B cell (primary cell): Measurements from ENCODE around the gene TTYH1. TPM values are rescaled to one million over a fixed set of nuclear protein-coding genes. Genes with fewer than 3 reads are reported as not detected.

Source experiments
- ATAC-seq: fragments of 200-7000 bp; cut with Tn5 transposase; one replicate; pipeline ENCODE4 v1.10.0; 2021; ENCODE audit warnings: low read depth, mild to moderate bottlenecking, moderate number of reproducible peaks, moderate library complexity
- CTCF ChIA-PET: fragments of 350-600 bp; sonication (Branson Sonifier 250); formaldehyde crosslinking; loops from one replicate; lab custom pipeline; 2021; ENCODE audit warnings: antibody characterized with exemption, inconsistent platforms; lab: Charles Lee
- POLR2A ChIA-PET: fragments of 350-600 bp; sonication (Branson Sonifier 250); formaldehyde crosslinking; loops from one replicate; lab custom pipeline; 2021; ENCODE audit warnings: antibody characterized with exemption; lab: Charles Lee
- DNase-seq: peaks from one replicate; pipeline ENCODE4 v3.0.0; 2013
- H2AFZ ChIP-seq: 2 replicates; pipeline ENCODE4 v1.6.1; 2012; ENCODE audit warnings: mild to moderate bottlenecking, low read depth, low read length; ENCODE audit not compliant: insufficient read depth, poor library complexity, severe bottlenecking
- H3K27ac ChIP-seq, 2 donors: 1 replicate in 1 of 2; 2 replicates in 1 of 2; pipeline ENCODE4 v1.5.1; 2012 to 2013; ENCODE audit warnings: low read length in 2 of 2, mild to moderate bottlenecking in 2 of 2, moderate library complexity in 1 of 2
- H3K27me3 ChIP-seq, 4 experiments: fragments of 200-600 bp in 1 of 4; sonication (generic) in 1 of 4; replicated peaks in 1 of 4; 1 replicate in 2 of 4; 2 replicates in 2 of 4; pipeline versions ENCODE4 v1.6.1 to v1.7.0; 2013 to 2016; ENCODE audit warnings: low read length in 3 of 4, mild to moderate bottlenecking in 2 of 4, mixed read lengths in 1 of 4, moderate library complexity in 1 of 4; ENCODE audit not compliant: insufficient read depth in 4 of 4, control insufficient read depth in 3 of 4; ENCODE audit errors: control extremely low read depth in 1 of 4
- H3K36me3 ChIP-seq, 2 experiments: replicated peaks in 1 of 2; 1 replicate in 1 of 2; 2 replicates in 1 of 2; pipeline versions ENCODE4 v1.6.1 to v1.7.1; 2013; ENCODE audit warnings: low read length in 1 of 2; ENCODE audit not compliant: insufficient read depth in 2 of 2, control insufficient read depth in 1 of 2; ENCODE audit errors: control extremely low read depth in 1 of 2, extremely low read depth in 1 of 2
- H3K4me1 ChIP-seq, 2 donors: fragments of 200-600 bp in 1 of 2; sonication (generic) in 1 of 2; 1 replicate in 1 of 2; 2 replicates in 1 of 2; pipeline versions ENCODE4 v1.5.1 to v1.6.1; 2013 to 2017; ENCODE audit warnings: low read length in 2 of 2; ENCODE audit not compliant: control insufficient read depth in 2 of 2, insufficient read depth in 2 of 2
- H3K4me2 ChIP-seq: replicated peaks from 2 replicates; pipeline ENCODE3; 2012; ENCODE audit warnings: mild to moderate bottlenecking, low read depth, low read length; ENCODE audit not compliant: poor library complexity, severe bottlenecking
- H3K4me3 ChIP-seq, 5 experiments: fragments of 200-600 bp in 1 of 5; sonication (generic) in 1 of 5; 1 replicate in 3 of 5; 2 replicates in 2 of 5; pipeline versions ENCODE4 v1.5.1 to v1.7.0; 2011 to 2016; ENCODE audit warnings: low read length in 4 of 5, mild to moderate bottlenecking in 4 of 5, low read depth in 2 of 5, control low read depth in 1 of 5, moderate library complexity in 1 of 5; ENCODE audit not compliant: insufficient read depth in 1 of 5; ENCODE audit errors: control extremely low read depth in 1 of 5, extremely low read depth in 1 of 5
- H3K79me2 ChIP-seq: fragments of 200-600 bp; sonication (generic); one replicate; pipeline ENCODE4 v1.6.0; 2016; ENCODE audit warnings: low read length; ENCODE audit not compliant: control insufficient read depth, insufficient read depth
- H3K9ac ChIP-seq: fragments of 200-600 bp; sonication (generic); 2 replicates; pipeline ENCODE4 v1.6.1; 2017; ENCODE audit warnings: mild to moderate bottlenecking, low read length, moderate library complexity
- H3K9me3 ChIP-seq, 3 donors: one replicate each; pipeline versions ENCODE4 v1.6.1 to v1.7.1; 2013; ENCODE audit warnings: low read length in 2 of 3; ENCODE audit not compliant: control insufficient read depth in 2 of 3, insufficient read depth in 1 of 3; ENCODE audit errors: control extremely low read depth in 1 of 3
- H4K20me1 ChIP-seq: 2 replicates; pipeline ENCODE4 v1.6.0; 2012; ENCODE audit warnings: mild to moderate bottlenecking, low read length; ENCODE audit not compliant: insufficient read depth, control insufficient read depth, poor library complexity, severe bottlenecking
- H3K27ac Mint-ChIP-seq: one replicate; pipeline ENCODE4 v1.8.0; 2021; ENCODE audit warnings: mixed read lengths
- H3K27me3 Mint-ChIP-seq: one replicate; pipeline ENCODE4 v1.8.0; 2021; ENCODE audit warnings: mixed read lengths
- H3K4me1 Mint-ChIP-seq: one replicate; pipeline ENCODE4 v1.8.0; 2021; ENCODE audit warnings: mixed read lengths
- H3K4me3 Mint-ChIP-seq: one replicate; pipeline ENCODE4 v1.8.0; 2021; ENCODE audit warnings: mixed read lengths
- H3K9me3 Mint-ChIP-seq: one replicate; pipeline ENCODE4 v1.8.0; 2022; ENCODE audit warnings: mixed read lengths; ENCODE audit not compliant: insufficient read depth
- CTCF ChIP-seq: fragments of 200-600 bp; IDR thresholded peaks from one replicate; pipeline ENCODE4 v1.8.0; 2022; ENCODE audit warnings: antibody characterized with exemption, mild to moderate bottlenecking
- EZH2 ChIP-seq: IDR thresholded peaks from 2 replicates; pipeline ENCODE4 v1.6.1; 2012; ENCODE audit warnings: borderline replicate concordance, low read depth, mild to moderate bottlenecking, moderate library complexity, low read length; ENCODE audit not compliant: insufficient read depth, poor library complexity, severe bottlenecking
- WGBS: methylation state at CpG from one replicate; pipeline ENCODE4 v1.1.5; 2013; ENCODE audit warnings: missing lambda C conversion rate; ENCODE audit not compliant: insufficient coverage; 5-methylcytosine and 5-hydroxymethylcytosine counted together
- intact Hi-C: fragments of 100-400 bp; cut with micrococcal nuclease; formaldehyde crosslinking; loops from one replicate; pipeline ENCODE4 v1.10.0; 2022
- polyA plus RNA-seq: library from polyadenylated mRNA; depleted of rRNA; stranded (reverse); fragments of >200 nt; gene quantifications from 2 replicates; pipeline ENCODE4 v1.2.3, GENCODE V29; 2012
- total RNA-seq, 2 donors: library from RNA; stranded (reverse); fragments of 120-200 nt in 1 of 2; gene quantifications; 1 replicate in 1 of 2; 2 replicates in 1 of 2; pipeline versions ENCODE4 v1.2.3 to v1.2.4, GENCODE V29; 2013 to 2022

The TTYH1 gene
- total and polyA plus RNA-seq, 2 donors (not counting 1 experiment from before 2014, with no cell fraction given), result not detected

- H3K9me3 ChIP-seq, result no peaks in the 10 kb centered on the region
- Mint-ChIP-seq H3K27me3 (peaks cover 11% of the 10 kb centered on the region), H3K27ac (peak overlapping the region; percentile 85), H3K4me3 (peak overlapping the region; percentile 93), H3K9me3 (no peaks in the 10 kb centered on the region), H3K4me1 (peaks cover 43% of the 10 kb centered on the region)
- H3K4me2 ChIP-seq, result peak overlapping the region; percentile 88
- intact Hi-C loops, result loop anchor here (1.0 to 2.0 kb wide), 2 partner anchors 10 to 220 kb away; no protein-coding TSS in a partner anchor
- H2AFZ ChIP-seq, result peak overlapping the region; percentile 78
- no peaks in the 10 kb centered on the region for H4K20me1 ChIP-seq
- no peaks in the 10 kb centered on the region for H3K27me3 ChIP-seq
- peak overlapping the region; percentile 9 to 65 for H3K27ac ChIP-seq
- peak overlapping the region; percentile 71 for H3K9ac ChIP-seq
- CTCF ChIA-PET, result interaction anchor here (0.8 to 10.8 kb wide), 18 partner anchors 10 to 223 kb away, joined by 3 to 235 read pairs (median 6); partner anchors contain the start of gene LAIR1
- peak; percentile 50 for DNase-seq
- peaks cover 9% of the 10 kb centered on the region for H3K79me2 ChIP-seq
- H3K36me3 ChIP-seq, result no peaks in the 10 kb centered on the region
- 15% methylated on average over 8 of the region's 9 CpGs for WGBS
- peak overlapping the region; percentile 41 to 81 (median 62) for H3K4me3 ChIP-seq
- ATAC-seq, result peak; percentile 23
- TF ChIP-seq EZH2 (no peak), CTCF (no peak)
- POLR2A ChIA-PET, result interaction anchor here (0.5 to 2.4 kb wide), 9 partner anchors 10 to 188 kb away, joined by 3 to 12 read pairs (median 5); partner anchors contain the start of genes LAIR1, LENG8 and RPS9
- peaks cover 38 to 47% of the 10 kb centered on the region in 2 donors for H3K4me1 ChIP-seq
Observed at GRCh38 chr19:54388802-54389139, 26.5 kb upstream of the TTYH1 start.

GRCh38 chr19:54389553-54389952, 25.7 kb upstream of the TTYH1 start:
- Mint-ChIP-seq H3K27me3 (peaks cover 14% of the 10 kb centered on the region), H3K27ac (peak overlapping the region; percentile 63), H3K9me3 (no peaks in the 10 kb centered on the region), H3K4me1 (peaks cover 47% of the 10 kb centered on the region), H3K4me3 (peak overlapping the region; percentile 93)
- Histone ChIP-seq H3K9me3 (no peaks in the 10 kb centered on the region), H3K27me3 (no peaks in the 10 kb centered on the region), H3K36me3 (no peaks in the 10 kb centered on the region), H4K20me1 (no peaks in the 10 kb centered on the region), H3K9ac (peak overlapping the region; percentile 27), H3K27ac (peak overlapping the region; percentile 9 to 65), H3K4me3 (peak overlapping the region in 1 of 5 experiments; percentile 16), H3K4me2 (peak overlapping the region; percentile 88), H3K79me2 (peaks cover 9% of the 10 kb centered on the region), H2AFZ (no peak overlapping the region), H3K4me1 (peaks cover 41 to 50% of the 10 kb centered on the region in 2 donors)
- no peak for ATAC-seq
- TF ChIP-seq EZH2, result no peak
- TF ChIP-seq CTCF, result no peak
- ChIA-PET CTCF (interaction anchor here (1.1 to 10.8 kb wide), 15 partner anchors 11 to 224 kb away, joined by 3 to 235 read pairs (median 17); partner anchors contain the start of gene LAIR1), POLR2A (interaction anchor here (1.4 to 2.4 kb wide), 5 partner anchors 11 to 62 kb away, joined by 4 to 6 read pairs (median 5); partner anchors contain the start of gene LENG8)
- no CpG with 5 or more reads among the region's 4 CpGs for WGBS
- DNase-seq, result no peak
- intact Hi-C loops, result loop anchor here (2.0 kb wide), 1 partner anchor 221 kb away; no protein-coding TSS in a partner anchor
